Endometrial microvascular endothelial cells (primary cell): ENCODE data around the gene HPGD. TPM values are rescaled to one million over a fixed set of nuclear protein-coding genes. Genes with fewer than 3 reads are reported as not detected.

ENCODE experiments used
- in situ Hi-C: cut with HindIII; loops from 2 replicates; pipeline ENCODE4 v1.10.0; 2017; ENCODE audit warnings: low sequenced_read_pairs, low pct_unique_long_range_greater_than_20kb; ENCODE audit errors: inconsistent ontology term
- total RNA-seq: library from RNA; depleted of rRNA; stranded (reverse); fragments of >200 nt; gene quantifications from one replicate; pipeline ENCODE4 v1.2.3, GENCODE V29; 2015; ENCODE audit errors: inconsistent ontology term

Gene HPGD
- total RNA-seq, result not detected

- in situ Hi-C loops, result no loop called here
Measured at GRCh38 chr4:174522183-174523024, at the start of gene HPGD. HPGD (minus strand) TSS chr4:174522488; CDS start chr4:174522451, 37 bp downstream.

GRCh38 chr4:174564529-174564928 is 42.2 kb upstream of the HPGD start:
- in situ Hi-C loops, result no loop called here

DNA sequence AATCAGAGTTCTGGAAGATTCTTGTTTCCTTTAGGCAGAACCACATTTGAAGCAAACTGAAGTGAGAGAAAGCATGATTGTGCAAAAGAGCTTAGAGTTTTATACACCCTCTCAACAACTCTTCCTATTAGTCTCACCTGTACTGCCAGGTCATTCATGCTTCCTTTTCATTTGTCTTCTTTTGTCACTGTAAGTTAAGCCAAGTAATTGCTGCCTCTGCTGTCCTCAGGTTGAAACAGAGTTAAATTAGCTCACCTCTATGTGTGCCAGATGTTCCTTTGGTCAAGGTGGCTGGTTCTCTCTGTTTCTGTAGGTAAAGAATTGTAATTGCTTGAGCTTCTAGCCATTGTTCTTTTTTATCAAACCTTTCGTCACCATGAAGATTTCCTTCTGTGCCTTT is 41.1 kb upstream of the HPGD start:
- in situ Hi-C loops, result no loop called here

- in situ Hi-C loops, result no loop called here
Measured at GRCh38 chr4:174561560-174561959, 39.3 kb upstream of the HPGD start.

DNA sequence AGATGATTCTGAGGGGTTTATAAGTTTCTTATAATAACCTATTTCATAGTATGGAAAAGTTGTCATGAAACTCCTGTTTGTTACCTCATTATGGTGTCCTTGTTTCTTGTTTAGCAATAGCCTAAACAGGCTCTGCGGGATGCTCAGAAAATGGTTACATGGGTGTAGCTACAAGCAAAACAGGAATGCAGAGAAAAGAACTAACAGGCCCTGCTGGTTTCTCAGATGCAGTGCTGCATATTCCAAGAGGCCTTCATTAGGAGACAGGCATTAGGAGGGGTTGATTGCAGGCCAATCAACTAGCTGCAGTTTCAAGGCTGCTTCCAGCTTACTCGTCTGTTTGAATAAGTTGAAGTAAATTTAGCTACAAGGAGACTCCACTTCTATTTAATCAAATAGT is 37.6 kb upstream of the HPGD start:
- in situ Hi-C loops, result no loop called here

- in situ Hi-C loops, result no loop called here
Measured at GRCh38 chr4:174555789-174556630, 33.7 kb upstream of the HPGD start.

- in situ Hi-C loops, result no loop called here
Measured at GRCh38 chr4:174554231-174554728, 32.0 kb upstream of the HPGD start.

DNA sequence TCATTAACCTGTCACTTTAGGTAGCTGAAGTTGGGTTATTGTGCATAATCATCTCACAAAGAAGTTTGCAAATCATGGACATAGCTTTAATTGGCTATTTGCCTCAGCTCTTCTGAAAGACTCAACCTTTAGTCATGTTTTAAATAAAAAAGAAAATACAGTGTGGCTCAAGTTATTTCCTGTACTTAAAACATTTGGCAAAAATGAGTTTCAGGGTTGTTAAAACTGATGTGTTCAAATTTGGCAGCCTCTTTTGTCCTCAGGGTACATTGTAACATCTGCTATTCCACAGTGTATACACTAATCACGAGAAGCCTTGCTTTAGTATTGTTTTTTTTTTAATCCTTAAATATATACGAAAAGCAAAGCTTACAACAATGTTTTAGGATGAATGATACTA is 31.5 kb upstream of the HPGD start:
- in situ Hi-C loops, result no loop called here

GRCh38 chr4:174553031-174553430 is 30.7 kb upstream of the HPGD start:
- in situ Hi-C loops, result no loop called here

DNA sequence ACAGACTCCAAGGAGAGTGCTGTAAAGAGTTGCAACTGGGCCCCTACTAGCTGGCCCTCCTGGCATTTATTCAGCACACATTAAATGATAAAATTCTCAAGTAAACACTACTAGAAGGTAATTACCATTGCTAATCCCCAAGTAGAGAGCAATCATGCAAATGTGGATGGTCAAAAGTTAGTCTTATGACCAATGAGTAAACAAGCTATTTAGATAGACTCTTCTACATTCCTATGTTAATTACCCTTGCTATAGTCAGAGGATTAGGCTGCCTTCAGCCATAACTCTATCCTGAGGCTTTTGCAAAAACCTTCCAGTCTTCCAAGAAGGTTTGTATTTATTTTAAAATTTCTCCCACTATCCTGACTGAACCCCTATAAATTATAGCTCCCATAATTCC is 28.3 kb upstream of the HPGD start:
- in situ Hi-C loops, result no loop called here

- in situ Hi-C loops, result no loop called here
Measured at GRCh38 chr4:174549721-174550120, 27.4 kb upstream of the HPGD start.

GRCh38 chr4:174545268-174545667 is 23.0 kb upstream of the HPGD start:
- in situ Hi-C loops, result no loop called here

DNA sequence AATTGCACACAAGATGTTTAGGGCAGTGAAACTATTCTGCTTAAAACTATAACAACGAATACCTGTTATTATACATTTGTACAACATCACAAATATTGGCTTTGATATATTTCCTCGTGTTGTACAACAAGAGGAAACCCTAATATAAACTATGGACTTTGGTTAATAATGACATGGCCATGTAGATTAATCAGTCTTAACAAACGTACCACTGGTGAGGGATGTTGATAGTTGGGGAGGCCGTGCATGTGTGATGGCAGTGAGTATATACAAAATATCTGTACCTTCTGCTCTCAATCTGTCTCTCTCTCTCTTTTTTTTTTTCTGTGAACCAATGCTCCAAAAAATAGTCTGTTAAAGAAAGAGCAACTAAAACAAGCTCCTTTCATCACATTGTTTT is 22.2 kb upstream of the HPGD start:
- in situ Hi-C loops, result no loop called here

DNA sequence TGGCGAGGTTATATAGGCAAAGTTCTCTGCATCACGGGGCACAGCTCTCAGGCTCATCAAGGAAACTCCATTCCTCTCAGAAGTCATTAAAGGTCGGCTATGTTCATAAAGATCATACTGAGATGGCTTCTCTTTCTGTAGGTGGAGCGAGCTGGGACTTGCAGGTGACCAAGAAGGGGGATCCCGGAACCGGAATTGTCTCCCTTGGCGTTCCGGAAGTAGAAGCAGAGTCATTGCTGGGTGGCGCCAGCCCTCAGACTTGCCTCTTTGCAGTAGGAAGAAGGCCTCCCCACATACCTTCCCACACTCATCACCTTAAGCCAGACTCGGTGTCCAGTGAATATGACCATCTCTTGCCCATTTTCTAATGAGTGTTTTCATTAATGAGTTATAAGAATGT is 17.9 kb upstream of the HPGD start:
- in situ Hi-C loops, result no loop called here

GRCh38 chr4:174539571-174539970 is 17.3 kb upstream of the HPGD start:
- in situ Hi-C loops, result no loop called here

DNA sequence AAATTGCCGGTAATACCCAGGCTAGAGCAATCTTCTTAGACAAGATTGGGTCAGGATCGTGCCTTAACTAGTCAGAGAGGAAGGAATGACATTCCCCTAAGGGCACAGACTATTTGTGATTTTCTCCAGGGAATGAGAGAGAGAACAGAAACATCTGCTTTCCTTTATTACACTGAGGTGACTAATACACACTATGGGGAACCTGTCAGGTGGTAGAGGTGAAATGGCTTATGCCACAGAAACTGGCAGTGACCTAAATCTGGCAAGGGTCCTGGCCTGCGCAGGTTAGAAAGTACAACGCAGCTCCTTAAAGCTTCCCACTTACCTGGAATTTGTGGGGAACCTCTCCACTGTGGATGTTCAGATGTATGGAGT is 16.6 kb upstream of the HPGD start:
- in situ Hi-C loops, result no loop called here

- in situ Hi-C loops, result no loop called here
Measured at GRCh38 chr4:174538123-174538875, 16.0 kb upstream of the HPGD start.

GRCh38 chr4:174537634-174538033 is 15.3 kb upstream of the HPGD start:
- in situ Hi-C loops, result no loop called here

DNA sequence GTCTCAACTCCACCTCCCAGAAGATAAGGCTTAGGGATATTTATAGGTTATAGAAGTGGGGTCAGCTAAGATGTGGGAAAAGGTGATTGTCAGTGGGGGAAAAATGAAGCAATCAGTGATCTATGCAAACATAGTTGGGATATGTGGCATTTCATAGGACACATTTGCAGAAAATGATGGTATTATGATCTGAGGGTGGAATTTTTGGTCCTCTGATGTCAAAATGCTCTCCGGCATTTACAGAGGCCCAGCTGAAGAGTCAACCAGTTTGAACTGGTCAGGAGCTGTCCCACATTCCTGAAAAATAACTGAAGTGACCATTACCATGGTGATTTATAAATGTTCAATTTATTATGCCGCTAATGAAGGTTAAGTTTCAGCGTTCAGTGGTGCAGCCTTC is 12.2 kb upstream of the HPGD start:
- in situ Hi-C loops, result no loop called here
